ENCODE measurements around the gene CTR9. TPM values are rescaled to one million over a fixed set of nuclear protein-coding genes. Genes with fewer than 3 reads are reported as not detected.
A peak's percentile ranks its signal among the peaks of the same experiment; 100 is the strongest.

CTR9 gene
- total and polyA plus RNA-seq, 9 of the 15 experiments (the other 6 are each of a cell fraction or from before 2014, with no cell fraction given), result 25.4 to 79.3 (median 47.3) TPM

DNA sequence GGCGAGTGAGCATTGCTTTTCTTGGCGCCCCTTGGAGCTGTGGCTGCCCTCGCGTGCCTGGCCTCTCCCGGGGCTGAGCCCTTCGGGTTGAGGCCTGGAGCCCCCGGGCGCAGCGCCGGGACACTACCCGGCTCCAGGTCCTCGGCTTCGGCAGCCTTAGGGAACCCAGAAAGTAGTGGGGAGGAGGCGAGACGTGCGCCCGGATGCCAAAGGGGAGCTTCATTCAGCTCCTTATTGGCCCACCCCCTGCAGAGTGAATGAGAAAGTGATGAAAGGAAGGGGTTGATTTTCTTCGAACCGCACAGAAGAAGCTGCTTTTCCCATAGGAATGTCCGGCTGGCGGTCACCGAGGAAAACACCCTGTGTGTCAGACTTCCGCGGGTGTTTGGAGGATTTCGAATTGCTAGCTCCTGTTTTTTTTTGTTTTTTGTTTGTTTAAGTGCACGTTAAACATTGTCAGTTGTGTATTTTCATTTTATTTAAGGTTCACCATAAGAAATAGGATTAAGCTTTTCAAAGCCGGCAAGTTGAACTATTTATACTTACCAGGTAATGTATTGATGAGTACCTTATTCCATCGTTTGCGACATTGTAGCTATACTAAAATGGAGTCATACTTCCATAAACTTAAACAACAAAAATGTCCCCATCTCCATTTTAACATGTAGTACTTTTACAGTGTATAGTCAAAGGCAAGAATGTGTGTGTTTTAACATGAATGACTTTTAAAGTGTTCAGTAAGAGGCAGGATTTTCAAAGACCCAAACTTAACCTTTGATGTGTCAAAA lies 58.5 kb downstream of the CTR9 start (continued):
- TF ChIP-seq, protein P1, sequence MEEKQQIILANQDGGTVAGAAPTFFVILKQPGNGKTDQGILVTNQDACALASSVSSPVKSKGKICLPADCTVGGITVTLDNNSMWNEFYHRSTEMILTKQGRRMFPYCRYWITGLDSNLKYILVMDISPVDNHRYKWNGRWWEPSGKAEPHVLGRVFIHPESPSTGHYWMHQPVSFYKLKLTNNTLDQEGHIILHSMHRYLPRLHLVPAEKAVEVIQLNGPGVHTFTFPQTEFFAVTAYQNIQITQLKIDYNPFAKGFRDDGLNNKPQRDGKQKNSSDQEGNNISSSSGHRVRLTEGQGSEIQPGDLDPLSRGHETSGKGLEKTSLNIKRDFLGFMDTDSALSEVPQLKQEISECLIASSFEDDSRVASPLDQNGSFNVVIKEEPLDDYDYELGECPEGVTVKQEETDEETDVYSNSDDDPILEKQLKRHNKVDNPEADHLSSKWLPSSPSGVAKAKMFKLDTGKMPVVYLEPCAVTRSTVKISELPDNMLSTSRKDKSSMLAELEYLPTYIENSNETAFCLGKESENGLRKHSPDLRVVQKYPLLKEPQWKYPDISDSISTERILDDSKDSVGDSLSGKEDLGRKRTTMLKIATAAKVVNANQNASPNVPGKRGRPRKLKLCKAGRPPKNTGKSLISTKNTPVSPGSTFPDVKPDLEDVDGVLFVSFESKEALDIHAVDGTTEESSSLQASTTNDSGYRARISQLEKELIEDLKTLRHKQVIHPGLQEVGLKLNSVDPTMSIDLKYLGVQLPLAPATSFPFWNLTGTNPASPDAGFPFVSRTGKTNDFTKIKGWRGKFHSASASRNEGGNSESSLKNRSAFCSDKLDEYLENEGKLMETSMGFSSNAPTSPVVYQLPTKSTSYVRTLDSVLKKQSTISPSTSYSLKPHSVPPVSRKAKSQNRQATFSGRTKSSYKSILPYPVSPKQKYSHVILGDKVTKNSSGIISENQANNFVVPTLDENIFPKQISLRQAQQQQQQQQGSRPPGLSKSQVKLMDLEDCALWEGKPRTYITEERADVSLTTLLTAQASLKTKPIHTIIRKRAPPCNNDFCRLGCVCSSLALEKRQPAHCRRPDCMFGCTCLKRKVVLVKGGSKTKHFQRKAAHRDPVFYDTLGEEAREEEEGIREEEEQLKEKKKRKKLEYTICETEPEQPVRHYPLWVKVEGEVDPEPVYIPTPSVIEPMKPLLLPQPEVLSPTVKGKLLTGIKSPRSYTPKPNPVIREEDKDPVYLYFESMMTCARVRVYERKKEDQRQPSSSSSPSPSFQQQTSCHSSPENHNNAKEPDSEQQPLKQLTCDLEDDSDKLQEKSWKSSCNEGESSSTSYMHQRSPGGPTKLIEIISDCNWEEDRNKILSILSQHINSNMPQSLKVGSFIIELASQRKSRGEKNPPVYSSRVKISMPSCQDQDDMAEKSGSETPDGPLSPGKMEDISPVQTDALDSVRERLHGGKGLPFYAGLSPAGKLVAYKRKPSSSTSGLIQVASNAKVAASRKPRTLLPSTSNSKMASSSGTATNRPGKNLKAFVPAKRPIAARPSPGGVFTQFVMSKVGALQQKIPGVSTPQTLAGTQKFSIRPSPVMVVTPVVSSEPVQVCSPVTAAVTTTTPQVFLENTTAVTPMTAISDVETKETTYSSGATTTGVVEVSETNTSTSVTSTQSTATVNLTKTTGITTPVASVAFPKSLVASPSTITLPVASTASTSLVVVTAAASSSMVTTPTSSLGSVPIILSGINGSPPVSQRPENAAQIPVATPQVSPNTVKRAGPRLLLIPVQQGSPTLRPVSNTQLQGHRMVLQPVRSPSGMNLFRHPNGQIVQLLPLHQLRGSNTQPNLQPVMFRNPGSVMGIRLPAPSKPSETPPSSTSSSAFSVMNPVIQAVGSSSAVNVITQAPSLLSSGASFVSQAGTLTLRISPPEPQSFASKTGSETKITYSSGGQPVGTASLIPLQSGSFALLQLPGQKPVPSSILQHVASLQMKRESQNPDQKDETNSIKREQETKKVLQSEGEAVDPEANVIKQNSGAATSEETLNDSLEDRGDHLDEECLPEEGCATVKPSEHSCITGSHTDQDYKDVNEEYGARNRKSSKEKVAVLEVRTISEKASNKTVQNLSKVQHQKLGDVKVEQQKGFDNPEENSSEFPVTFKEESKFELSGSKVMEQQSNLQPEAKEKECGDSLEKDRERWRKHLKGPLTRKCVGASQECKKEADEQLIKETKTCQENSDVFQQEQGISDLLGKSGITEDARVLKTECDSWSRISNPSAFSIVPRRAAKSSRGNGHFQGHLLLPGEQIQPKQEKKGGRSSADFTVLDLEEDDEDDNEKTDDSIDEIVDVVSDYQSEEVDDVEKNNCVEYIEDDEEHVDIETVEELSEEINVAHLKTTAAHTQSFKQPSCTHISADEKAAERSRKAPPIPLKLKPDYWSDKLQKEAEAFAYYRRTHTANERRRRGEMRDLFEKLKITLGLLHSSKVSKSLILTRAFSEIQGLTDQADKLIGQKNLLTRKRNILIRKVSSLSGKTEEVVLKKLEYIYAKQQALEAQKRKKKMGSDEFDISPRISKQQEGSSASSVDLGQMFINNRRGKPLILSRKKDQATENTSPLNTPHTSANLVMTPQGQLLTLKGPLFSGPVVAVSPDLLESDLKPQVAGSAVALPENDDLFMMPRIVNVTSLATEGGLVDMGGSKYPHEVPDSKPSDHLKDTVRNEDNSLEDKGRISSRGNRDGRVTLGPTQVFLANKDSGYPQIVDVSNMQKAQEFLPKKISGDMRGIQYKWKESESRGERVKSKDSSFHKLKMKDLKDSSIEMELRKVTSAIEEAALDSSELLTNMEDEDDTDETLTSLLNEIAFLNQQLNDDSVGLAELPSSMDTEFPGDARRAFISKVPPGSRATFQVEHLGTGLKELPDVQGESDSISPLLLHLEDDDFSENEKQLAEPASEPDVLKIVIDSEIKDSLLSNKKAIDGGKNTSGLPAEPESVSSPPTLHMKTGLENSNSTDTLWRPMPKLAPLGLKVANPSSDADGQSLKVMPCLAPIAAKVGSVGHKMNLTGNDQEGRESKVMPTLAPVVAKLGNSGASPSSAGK (IDR thresholded peaks at IDR 0.05), result peak; percentile 84
- no peak for TF ChIP-seq RBM25 (IDR thresholded peaks at IDR 0.05; ENCODE audit: low read depth, low read length, severe bottlenecking)
